AG04450 (cell line): ENCODE results near the gene ACY1. TPM values are rescaled to one million over a fixed set of nuclear protein-coding genes. Genes with fewer than 3 reads are reported as not detected.

ENCODE experiments used
- CTCF ChIA-PET: fragments of 300-600, 350-600 bp; formaldehyde crosslinking; extraction: SDS; loops from one replicate; lab custom pipeline; 2022; ENCODE audit warnings: antibody characterized with exemption, inconsistent platforms; lab: Charles Lee
- POLR2A ChIA-PET: fragments of 350-600 bp; formaldehyde crosslinking; extraction: SDS; loops from one replicate; lab custom pipeline; 2021; ENCODE audit warnings: antibody characterized with exemption, inconsistent platforms; lab: Yijun Ruan, JAX
- DNase-seq: peaks from one replicate; pipeline ENCODE4 v3.0.0-alpha.2; 2011; ENCODE audit warnings: low read depth, low spot score
- H3K27ac ChIP-seq: one replicate; pipeline ENCODE4 v1.5.1; 2012; ENCODE audit warnings: low read depth, low read length, control low read depth
- H3K27me3 ChIP-seq: one replicate; pipeline ENCODE4 v1.6.0; 2012; ENCODE audit warnings: low read length; ENCODE audit not compliant: control insufficient read depth, insufficient read depth
- H3K4me3 ChIP-seq: 2 replicates; pipeline ENCODE4 v1.5.1; 2011; ENCODE audit warnings: mild to moderate bottlenecking, low read depth, low read length, control low read depth
- H3K9me3 ChIP-seq: 2 replicates; pipeline ENCODE4 v1.5.1; 2012; ENCODE audit warnings: low read length; ENCODE audit not compliant: control insufficient read depth, insufficient read depth
- polyA plus RNA-seq: library from polyadenylated mRNA; depleted of rRNA; stranded (reverse); fragments of >200 nt; gene quantifications from 2 replicates; pipeline ENCODE4 v1.2.3, GENCODE V29; 2011
- TF ChIP-seq, protein P1 (sequence below): IDR thresholded peaks from 2 replicates; pipeline ENCODE4 v1.5.1; 2011; ENCODE audit warnings: low read depth, low read length, control low read depth, inconsistent platforms

ACY1 gene
- polyA plus RNA-seq, 1 experiment = 20.4 TPM

DNA sequence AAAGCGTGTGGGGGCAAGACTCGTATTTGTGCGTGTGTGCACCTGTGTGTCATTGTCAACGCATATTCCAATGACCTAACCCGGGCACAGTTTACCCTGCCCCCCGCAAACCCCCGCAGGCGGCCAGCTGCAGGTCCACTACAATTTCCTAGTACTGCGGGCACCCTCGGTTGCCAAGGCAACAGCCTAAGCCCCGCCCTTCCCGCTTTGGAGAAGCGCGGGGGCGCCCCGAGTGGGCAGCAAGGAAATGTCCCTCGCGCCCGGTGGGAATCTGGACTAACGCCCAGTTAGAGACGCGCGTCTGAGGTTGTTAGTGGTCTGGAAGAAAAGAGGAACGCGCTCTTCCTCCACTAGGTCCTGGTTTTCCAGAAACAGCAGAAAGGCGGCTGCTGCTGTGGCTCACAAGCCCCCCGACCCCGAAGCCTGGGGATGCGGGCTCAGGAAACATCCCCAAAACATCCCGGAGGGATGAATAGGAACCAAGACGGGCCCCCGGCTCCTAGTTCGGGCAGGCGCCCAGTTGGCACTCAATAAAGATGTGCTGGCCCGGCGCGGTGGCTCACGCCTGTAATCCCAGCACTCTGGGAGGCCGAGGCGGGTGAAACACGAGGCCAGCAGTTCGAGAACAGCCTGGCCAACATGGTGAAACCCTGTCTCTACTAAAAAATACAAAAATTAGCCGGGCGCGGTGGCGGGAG lies 7.3 kb upstream of the ACY1 start:
- Histone ChIP-seq H3K4me3 (peak overlapping the region; percentile 63), H3K27me3 (no peaks in the 10 kb centered on the region), H3K27ac (peak overlapping the region; percentile 31), H3K9me3 (peaks cover 3% of the 10 kb centered on the region; the same call in 1 of the 2 replicates)
- POLR2A ChIA-PET = no interaction called here
- CTCF ChIA-PET = interaction anchor here (0.6 to 3.4 kb wide), 4 partner anchors 8 to 542 kb away, joined by 3 to 48 read pairs (median 19); partner anchors contain the start of genes ACY1, PARP3 and RRP9
- no peak for DNase-seq
- TF ChIP-seq, protein P1, sequence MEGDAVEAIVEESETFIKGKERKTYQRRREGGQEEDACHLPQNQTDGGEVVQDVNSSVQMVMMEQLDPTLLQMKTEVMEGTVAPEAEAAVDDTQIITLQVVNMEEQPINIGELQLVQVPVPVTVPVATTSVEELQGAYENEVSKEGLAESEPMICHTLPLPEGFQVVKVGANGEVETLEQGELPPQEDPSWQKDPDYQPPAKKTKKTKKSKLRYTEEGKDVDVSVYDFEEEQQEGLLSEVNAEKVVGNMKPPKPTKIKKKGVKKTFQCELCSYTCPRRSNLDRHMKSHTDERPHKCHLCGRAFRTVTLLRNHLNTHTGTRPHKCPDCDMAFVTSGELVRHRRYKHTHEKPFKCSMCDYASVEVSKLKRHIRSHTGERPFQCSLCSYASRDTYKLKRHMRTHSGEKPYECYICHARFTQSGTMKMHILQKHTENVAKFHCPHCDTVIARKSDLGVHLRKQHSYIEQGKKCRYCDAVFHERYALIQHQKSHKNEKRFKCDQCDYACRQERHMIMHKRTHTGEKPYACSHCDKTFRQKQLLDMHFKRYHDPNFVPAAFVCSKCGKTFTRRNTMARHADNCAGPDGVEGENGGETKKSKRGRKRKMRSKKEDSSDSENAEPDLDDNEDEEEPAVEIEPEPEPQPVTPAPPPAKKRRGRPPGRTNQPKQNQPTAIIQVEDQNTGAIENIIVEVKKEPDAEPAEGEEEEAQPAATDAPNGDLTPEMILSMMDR = peak; percentile 15; the same call in 1 of the 2 replicates

- Histone ChIP-seq H3K27me3 (no peaks in the 10 kb centered on the region), H3K4me3 (no peak overlapping the region), H3K27ac (no peak overlapping the region), H3K9me3 (peaks cover 3% of the 10 kb centered on the region; the same call in 1 of the 2 replicates)
- TF ChIP-seq, protein P1 = no peak
- ChIA-PET CTCF (interaction anchor here (1.3 kb wide), 1 partner anchor 36 kb away, joined by 4 read pairs; the partner anchor contains the start of gene RRP9), POLR2A (no interaction called here)
- no peak for DNase-seq
Measured at GRCh38 chr3:51977446-51978142, 5.7 kb upstream of the ACY1 start.

DNA sequence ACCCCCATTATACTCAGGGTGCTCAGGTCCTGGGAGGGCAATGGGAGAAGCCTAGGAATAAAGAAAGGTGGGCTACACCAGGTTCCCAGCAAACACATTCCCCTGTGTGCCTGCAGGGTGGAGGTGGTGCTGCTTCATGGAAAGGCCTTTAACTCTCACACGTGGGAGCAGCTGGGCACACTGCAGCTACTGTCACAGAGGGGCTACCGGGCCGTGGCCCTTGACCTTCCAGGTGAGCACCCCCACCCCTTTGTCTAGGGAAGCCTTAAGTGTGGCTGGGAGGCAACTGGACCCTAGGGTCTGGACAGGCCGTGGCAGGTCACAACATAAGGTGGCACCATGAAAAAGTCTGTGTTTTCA lies 5.2 kb upstream of the ACY1 start:
- TF ChIP-seq, protein P1 = no peak
- ChIA-PET POLR2A (no interaction called here), CTCF (no interaction called here)
- H3K4me3 ChIP-seq = no peak overlapping the region
- no peak for DNase-seq
- H3K9me3 ChIP-seq = peaks cover 3% of the 10 kb centered on the region; the same call in 1 of the 2 replicates
- H3K27me3 ChIP-seq = no peaks in the 10 kb centered on the region
- no peak overlapping the region for H3K27ac ChIP-seq

DNA sequence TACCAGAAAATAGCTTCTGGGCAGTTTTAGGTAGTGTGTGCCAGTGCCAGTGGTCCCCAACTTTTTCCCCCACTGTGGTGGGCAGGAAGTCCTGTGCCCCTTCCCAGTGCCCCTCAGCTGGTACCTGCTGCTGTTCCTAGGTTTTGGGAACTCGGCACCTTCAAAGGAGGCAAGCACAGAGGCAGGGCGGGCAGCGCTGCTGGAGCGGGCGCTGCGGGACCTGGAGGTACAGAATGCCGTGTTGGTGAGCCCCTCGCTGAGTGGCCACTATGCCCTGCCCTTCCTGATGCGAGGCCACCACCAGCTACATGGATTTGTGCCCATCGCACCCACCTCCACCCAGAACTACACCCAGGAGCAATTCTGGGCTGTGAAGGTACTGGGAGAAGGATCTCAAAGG lies 3.1 kb upstream of the ACY1 start:
- ChIA-PET POLR2A (no interaction called here), CTCF (interaction anchor here (5.6 kb wide), 1 partner anchor 38 kb away, joined by 24 read pairs; the partner anchor contains the start of genes PARP3 and RRP9)
- Histone ChIP-seq H3K27me3 (no peaks in the 10 kb centered on the region), H3K4me3 (no peak overlapping the region), H3K27ac (no peak overlapping the region), H3K9me3 (no peaks in the 10 kb centered on the region; the same call in 1 of the 2 replicates)
- TF ChIP-seq, protein P1 = no peak
- no peak for DNase-seq
